Measurements from ENCODE around the gene HOXC5. TPM values are rescaled to one million over a fixed set of nuclear protein-coding genes. Genes with fewer than 3 reads are reported as not detected.
"Not testable (repeated sequence)": the region's sequence is repeated elsewhere in the genome, so short reads cannot be mapped to it uniquely, and the experiment has no call there.

Gene HOXC5
- total RNA-seq, 1 donor from 2014 or later: not detected

GRCh38 chr12:54066408-54066807 lies 33.6 kb downstream of the HOXC5 start:
- no peak for DNase-seq (ENCODE audit: low spot score)

- DNase-seq (ENCODE audit: low spot score): no peak
Measured at GRCh38 chr12:54068418-54069070, 35.7 kb downstream of the HOXC5 start.

- DNase-seq (ENCODE audit: low spot score): no peak
Measured at GRCh38 chr12:54071942-54072341, 39.1 kb downstream of the HOXC5 start.

GRCh38 chr12:54074308-54074707 lies 41.5 kb downstream of the HOXC5 start:
- DNase-seq (ENCODE audit: low spot score): no peak

- no peak for DNase-seq (ENCODE audit: low spot score)
Measured at GRCh38 chr12:54075409-54075808, 42.6 kb downstream of the HOXC5 start.

GRCh38 chr12:54075974-54076373 lies 43.1 kb downstream of the HOXC5 start:
- no peak for DNase-seq (ENCODE audit: low spot score)

- not testable (repeated sequence) for DNase-seq (ENCODE audit: low spot score)
Measured at GRCh38 chr12:54077843-54078242, 45.0 kb downstream of the HOXC5 start.

- not testable (repeated sequence) for DNase-seq (ENCODE audit: low spot score)
Measured at GRCh38 chr12:54079115-54079514, 46.3 kb downstream of the HOXC5 start.

GRCh38 chr12:54080008-54080924 lies 47.4 kb downstream of the HOXC5 start:
- DNase-seq (ENCODE audit: low spot score): not testable (repeated sequence)

- DNase-seq (ENCODE audit: low spot score): not testable (repeated sequence)
Measured at GRCh38 chr12:54081053-54081514, 48.2 kb downstream of the HOXC5 start.

- not testable (repeated sequence) for DNase-seq (ENCODE audit: low spot score)
Measured at GRCh38 chr12:54081581-54082396, 48.9 kb downstream of the HOXC5 start.

- peak; percentile 19 for DNase-seq (ENCODE audit: low spot score)
Measured at GRCh38 chr12:54082397-54082892, 49.6 kb downstream of the HOXC5 start.

Other genes starting within 250 kb of the HOXC5 start
- not detected for gene HOXC13, start 94.2 kb upstream of the HOXC5 start, total RNA-seq
- gene HOXC12, start 78.1 kb upstream of the HOXC5 start, total RNA-seq: not detected
- gene HOXC11, start 59.9 kb upstream of the HOXC5 start, total RNA-seq: not detected
- gene HOTAIR, start 58.1 kb upstream of the HOXC5 start, total RNA-seq: not detected
- gene HOXC10, start 47.9 kb upstream of the HOXC5 start, total RNA-seq: not detected
- not detected for gene HOXC9, start 32.9 kb upstream of the HOXC5 start, total RNA-seq
- not detected for gene HOXC8, start 24.1 kb upstream of the HOXC5 start, total RNA-seq
- gene HOXC6, start 4.6 kb upstream of the HOXC5 start, total RNA-seq: 0.26 TPM
- gene HOXC4, start 20.8 kb downstream of the HOXC5 start, total RNA-seq: 0.89 TPM
- 29.8 TPM for gene SMUG1, start 155.9 kb downstream of the HOXC5 start, total RNA-seq
- 62.0 TPM for gene CBX5, start 247.1 kb downstream of the HOXC5 start, total RNA-seq
- 686 TPM for gene HNRNPA1, start 247.7 kb downstream of the HOXC5 start, total RNA-seq